CD4-positive, alpha-beta T cell (primary cell): Measurements from ENCODE around the gene GPD2. TPM values are rescaled to one million over a fixed set of nuclear protein-coding genes. Genes with fewer than 3 reads are reported as not detected.

Source experiments
- ATAC-seq: fragments of 200-7000 bp; cut with Tn5 transposase; one replicate; pipeline ENCODE4 v1.10.0; 2022; ENCODE audit warnings: mild to moderate bottlenecking; ENCODE audit not compliant: poor library complexity
- CTCF ChIA-PET: fragments of 350-600 bp; sonication (Branson Sonifier 250); formaldehyde crosslinking; loops from one replicate; lab custom pipeline; 2021; ENCODE audit warnings: antibody characterized with exemption, inconsistent platforms; lab: Charles Lee
- POLR2A ChIA-PET: fragments of 350-600 bp; sonication (Branson Sonifier 250); formaldehyde crosslinking; loops from one replicate; lab custom pipeline; 2021; ENCODE audit warnings: antibody characterized with exemption, inconsistent platforms; lab: Charles Lee
- DNase-seq, 14 experiments: peaks; one replicate each; pipeline ENCODE4 v3.0.0-alpha.2; 2013 to 2020; ENCODE audit warnings: mixed read lengths in 2 of 14
- H3K27ac ChIP-seq, 2 donors: one replicate each; pipeline versions ENCODE4 v1.5.1 to v1.7.0; 2013; ENCODE audit warnings: low read length in 2 of 2, low read depth in 1 of 2, mild to moderate bottlenecking in 1 of 2
- H3K27me3 ChIP-seq, 2 experiments: 1 replicate in 1 of 2; 2 replicates in 1 of 2; pipeline versions ENCODE4 v1.6.1 to v1.7.0; 2013; ENCODE audit warnings: low read length in 2 of 2, control low read depth in 1 of 2, mild to moderate bottlenecking in 1 of 2, moderate library complexity in 1 of 2; ENCODE audit not compliant: insufficient read depth in 2 of 2, control insufficient read depth in 1 of 2
- H3K36me3 ChIP-seq: one replicate; pipeline ENCODE4 v1.6.1; 2013; ENCODE audit warnings: low read length, control low read depth; ENCODE audit not compliant: insufficient read depth
- H3K4me1 ChIP-seq: one replicate; pipeline ENCODE4 v1.6.1; 2013; ENCODE audit warnings: low read length, control low read depth; ENCODE audit not compliant: insufficient read depth
- H3K4me3 ChIP-seq: one replicate; pipeline ENCODE4 v1.5.1; 2013; ENCODE audit warnings: mild to moderate bottlenecking, low read length, moderate library complexity
- H3K9me3 ChIP-seq, 2 experiments: 1 replicate in 1 of 2; 2 replicates in 1 of 2; pipeline versions ENCODE4 v1.6.1 to v1.7.0; 2013; ENCODE audit warnings: low read length in 2 of 2, mild to moderate bottlenecking in 2 of 2, control low read depth in 1 of 2, moderate library complexity in 1 of 2; ENCODE audit not compliant: control insufficient read depth in 1 of 2, insufficient read depth in 1 of 2
- H3K27ac Mint-ChIP-seq: one replicate; pipeline ENCODE4 v1.8.0; 2020; ENCODE audit warnings: mixed read lengths
- H3K27me3 Mint-ChIP-seq: one replicate; pipeline ENCODE4 v1.8.0; 2021; ENCODE audit warnings: mixed read lengths
- H3K36me3 Mint-ChIP-seq: one replicate; pipeline ENCODE4 v1.8.0; 2021; ENCODE audit warnings: low read depth, mixed read lengths
- H3K4me1 Mint-ChIP-seq: one replicate; pipeline ENCODE4 v1.8.0; 2021; ENCODE audit warnings: low read depth, mixed read lengths
- H3K4me3 Mint-ChIP-seq: one replicate; pipeline ENCODE4 v1.8.0; 2020; ENCODE audit warnings: mild to moderate bottlenecking, mixed read lengths
- H3K9me3 Mint-ChIP-seq: one replicate; pipeline ENCODE4 v1.8.0; 2020; ENCODE audit warnings: mixed read lengths
- CTCF ChIP-seq: fragments of 200-600 bp; IDR thresholded peaks from one replicate; pipeline ENCODE4 v1.8.0; 2022; ENCODE audit warnings: antibody characterized with exemption, mild to moderate bottlenecking
- intact Hi-C, 2 experiments: fragments of 100-400 bp; cut with DNase I in 1 of 2; cut with micrococcal nuclease in 1 of 2; formaldehyde crosslinking; loops; one replicate each; pipeline versions ENCODE4 v1.15.1 to v1.9.0; 2023 to 2025; cut with DNase I, micrococcal nuclease
- total RNA-seq, 174 experiments: library from RNA in 2 of 174; stranded (reverse) in 2 of 174; gene quantifications; one replicate each; pipeline ENCODE4 v1.2.3 and lab custom pipeline; 2021 to 2026

The GPD2 gene
- total RNA-seq, 2 experiments from 2014 or later, result 6.2 to 6.7 TPM

- Mint-ChIP-seq H3K27me3 (no peaks in the 10 kb centered on the region), H3K4me3 (no peak overlapping the region), H3K9me3 (no peaks in the 10 kb centered on the region), H3K27ac (no peak overlapping the region), H3K4me1 (peaks cover 5% of the 10 kb centered on the region), H3K36me3 (no peaks in the 10 kb centered on the region)
- no peak overlapping the region for H3K4me3 ChIP-seq
- intact Hi-C loops, result loop anchor here in 1 of 2 experiments (5.0 kb wide), 1 partner anchor 266 kb away; no protein-coding TSS in a partner anchor
- POLR2A ChIA-PET, result no interaction called here
- no peaks in the 10 kb centered on the region for H3K27me3 ChIP-seq
- no peak overlapping the region for H3K27ac ChIP-seq
- CTCF ChIA-PET, result no interaction called here
- no peak for DNase-seq
- ATAC-seq, result no peak
- H3K4me1 ChIP-seq, result no peaks in the 10 kb centered on the region
- no peak for TF ChIP-seq CTCF
- no peaks in the 10 kb centered on the region for H3K9me3 ChIP-seq
- H3K36me3 ChIP-seq, result no peaks in the 10 kb centered on the region
These were observed 156.8 kb downstream of the GPD2 start for GRCh38 chr2:156592809-156593593.

- DNase-seq (no peak), ATAC-seq (no peak)
- Histone ChIP-seq H3K36me3 (no peaks in the 10 kb centered on the region), H3K27me3 (no peaks in the 10 kb centered on the region), H3K9me3 (no peaks in the 10 kb centered on the region), H3K4me1 (no peaks in the 10 kb centered on the region), H3K27ac (no peak overlapping the region), H3K4me3 (no peak overlapping the region)
- CTCF ChIA-PET, result no interaction called here
- H3K36me3 Mint-ChIP-seq, result no peaks in the 10 kb centered on the region
- no peaks in the 10 kb centered on the region for H3K27me3 Mint-ChIP-seq
- no peaks in the 10 kb centered on the region for H3K9me3 Mint-ChIP-seq
- H3K4me3 Mint-ChIP-seq, result no peak overlapping the region
- H3K4me1 Mint-ChIP-seq, result peaks cover 5% of the 10 kb centered on the region
- H3K27ac Mint-ChIP-seq, result no peak overlapping the region
- intact Hi-C loops, result loop anchor here in 1 of 2 experiments (5.0 kb wide), 1 partner anchor 266 kb away; no protein-coding TSS in a partner anchor
- POLR2A ChIA-PET, result no interaction called here
- TF ChIP-seq CTCF, result no peak
These were observed 157.4 kb downstream of the GPD2 start for GRCh38 chr2:156593594-156593921.

GRCh38 chr2:156598563-156598962 lies 162.4 kb downstream of the GPD2 start:
- H3K9me3 ChIP-seq, result no peaks in the 10 kb centered on the region
- Mint-ChIP-seq H3K4me1 (no peaks in the 10 kb centered on the region), H3K27me3 (peaks cover 13% of the 10 kb centered on the region), H3K27ac (no peak overlapping the region), H3K9me3 (no peaks in the 10 kb centered on the region), H3K4me3 (no peak overlapping the region), H3K36me3 (no peaks in the 10 kb centered on the region)
- ChIA-PET POLR2A (no interaction called here), CTCF (no interaction called here)
- intact Hi-C loops, result no loop called here
- no peaks in the 10 kb centered on the region for H3K36me3 ChIP-seq
- no peak overlapping the region for H3K27ac ChIP-seq
- no peaks in the 10 kb centered on the region for H3K27me3 ChIP-seq
- DNase-seq, result no peak
- no peak for ATAC-seq
- no peak overlapping the region for H3K4me3 ChIP-seq
- no peaks in the 10 kb centered on the region for H3K4me1 ChIP-seq
- no peak for TF ChIP-seq CTCF
